Measurements from ENCODE around the gene PREX1. TPM values are rescaled to one million over a fixed set of nuclear protein-coding genes. Genes with fewer than 3 reads are reported as not detected.

PREX1 gene
- total RNA-seq, 2 donors from 2014 or later: 132 to 167 TPM

DNA sequence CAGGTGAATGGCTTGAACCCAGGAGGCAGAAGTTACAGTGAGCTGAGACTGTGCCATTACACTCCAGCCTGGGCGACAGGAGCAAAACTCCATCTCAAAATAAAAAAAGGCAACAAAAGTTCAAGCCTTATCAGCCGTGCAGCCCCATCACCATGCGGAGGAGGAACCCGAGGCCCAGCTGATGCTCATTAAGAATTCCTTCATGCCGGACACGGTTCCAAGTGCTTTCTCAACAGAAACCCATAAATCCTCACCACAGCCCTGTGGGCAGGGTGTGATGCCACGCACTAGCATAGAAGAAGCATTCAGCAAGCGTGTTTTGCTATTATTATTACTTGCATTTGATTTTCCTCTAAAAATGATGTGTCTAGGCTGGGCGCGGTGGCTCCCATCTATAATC, 56.3 kb downstream of the PREX1 start:
- no peaks in the 10 kb centered on the region for H3K27me3 Mint-ChIP-seq
- peaks cover 4% of the 10 kb centered on the region for H3K36me3 Mint-ChIP-seq
- H3K27ac Mint-ChIP-seq: peak overlapping the region in 1 of 2 donors; percentile 80
- peaks cover 88 to 91% of the 10 kb centered on the region in 2 donors for H3K4me1 Mint-ChIP-seq (ENCODE audit: low read depth in 2 of 2)
- H3K4me3 Mint-ChIP-seq: peak overlapping the region; percentile 51
- DNase-seq (ENCODE audit: low spot score) (no peak), ATAC-seq (no peak)
- no peaks in the 10 kb centered on the region for H3K9me3 Mint-ChIP-seq

DNA sequence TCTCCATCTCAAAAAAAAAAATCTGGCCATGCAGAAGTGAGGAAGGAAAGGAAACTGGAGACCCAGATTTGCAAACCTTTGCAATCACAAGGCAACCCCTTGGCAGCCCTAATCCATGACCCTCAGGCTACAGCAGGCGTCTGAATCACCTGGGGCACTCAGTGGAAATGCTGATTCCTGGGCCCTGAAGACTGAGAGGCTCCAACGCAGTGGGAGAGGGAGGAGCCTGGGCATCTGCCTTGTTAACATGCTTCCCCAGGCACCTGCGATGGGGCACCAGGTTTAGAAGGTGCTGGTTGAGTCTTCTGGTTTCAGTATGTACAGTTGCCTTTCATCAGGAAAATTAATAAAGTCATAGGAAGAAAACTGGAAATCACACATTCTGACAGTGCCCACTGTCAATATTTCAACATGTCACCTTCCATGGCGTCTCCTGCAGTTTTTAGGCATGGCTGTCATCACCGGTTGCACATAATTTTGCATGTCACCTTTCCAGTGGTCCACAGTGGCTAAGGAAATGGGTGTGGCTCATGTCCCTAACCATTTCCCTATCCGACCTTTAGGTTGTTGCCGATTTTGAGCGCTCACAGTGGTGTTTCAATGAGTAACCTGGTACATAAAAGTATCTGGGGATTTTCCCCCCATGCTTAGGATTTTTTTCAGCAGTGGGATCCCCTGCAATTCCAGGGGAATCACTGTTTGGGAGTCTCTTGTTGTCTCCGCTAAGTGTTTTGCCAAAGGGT, 56.9 kb downstream of the PREX1 start:
- H3K27me3 Mint-ChIP-seq: no peaks in the 10 kb centered on the region

GRCh38 chr20:48769069-48769983, 58.5 kb downstream of the PREX1 start:
- DNase-seq (ENCODE audit: low spot score) (peak; percentile 98), ATAC-seq (peak; percentile 95 to 96)
- H3K4me1 Mint-ChIP-seq (ENCODE audit: low read depth in 2 of 2): peaks cover 86 to 93% of the 10 kb centered on the region in 2 donors
- H3K27me3 Mint-ChIP-seq: no peaks in the 10 kb centered on the region
- peak overlapping the region in 1 of 2 donors; percentile 80 for H3K27ac Mint-ChIP-seq
- no peaks in the 10 kb centered on the region for H3K36me3 Mint-ChIP-seq
- no peaks in the 10 kb centered on the region for H3K9me3 Mint-ChIP-seq
- H3K4me3 Mint-ChIP-seq: peak overlapping the region; percentile 71

More for the DNA sequence above, 56.9 kb downstream of the PREX1 start:
- H3K27ac Mint-ChIP-seq: peak overlapping the region in 1 of 2 donors; percentile 80
- H3K4me3 Mint-ChIP-seq: peak overlapping the region; percentile 71
- H3K4me1 Mint-ChIP-seq (ENCODE audit: low read depth in 2 of 2): peaks cover 89 to 93% of the 10 kb centered on the region in 2 donors
- DNase-seq (ENCODE audit: low spot score) (no peak), ATAC-seq (no peak)
- no peaks in the 10 kb centered on the region for H3K9me3 Mint-ChIP-seq
- H3K36me3 Mint-ChIP-seq: peaks cover 4% of the 10 kb centered on the region

DNA sequence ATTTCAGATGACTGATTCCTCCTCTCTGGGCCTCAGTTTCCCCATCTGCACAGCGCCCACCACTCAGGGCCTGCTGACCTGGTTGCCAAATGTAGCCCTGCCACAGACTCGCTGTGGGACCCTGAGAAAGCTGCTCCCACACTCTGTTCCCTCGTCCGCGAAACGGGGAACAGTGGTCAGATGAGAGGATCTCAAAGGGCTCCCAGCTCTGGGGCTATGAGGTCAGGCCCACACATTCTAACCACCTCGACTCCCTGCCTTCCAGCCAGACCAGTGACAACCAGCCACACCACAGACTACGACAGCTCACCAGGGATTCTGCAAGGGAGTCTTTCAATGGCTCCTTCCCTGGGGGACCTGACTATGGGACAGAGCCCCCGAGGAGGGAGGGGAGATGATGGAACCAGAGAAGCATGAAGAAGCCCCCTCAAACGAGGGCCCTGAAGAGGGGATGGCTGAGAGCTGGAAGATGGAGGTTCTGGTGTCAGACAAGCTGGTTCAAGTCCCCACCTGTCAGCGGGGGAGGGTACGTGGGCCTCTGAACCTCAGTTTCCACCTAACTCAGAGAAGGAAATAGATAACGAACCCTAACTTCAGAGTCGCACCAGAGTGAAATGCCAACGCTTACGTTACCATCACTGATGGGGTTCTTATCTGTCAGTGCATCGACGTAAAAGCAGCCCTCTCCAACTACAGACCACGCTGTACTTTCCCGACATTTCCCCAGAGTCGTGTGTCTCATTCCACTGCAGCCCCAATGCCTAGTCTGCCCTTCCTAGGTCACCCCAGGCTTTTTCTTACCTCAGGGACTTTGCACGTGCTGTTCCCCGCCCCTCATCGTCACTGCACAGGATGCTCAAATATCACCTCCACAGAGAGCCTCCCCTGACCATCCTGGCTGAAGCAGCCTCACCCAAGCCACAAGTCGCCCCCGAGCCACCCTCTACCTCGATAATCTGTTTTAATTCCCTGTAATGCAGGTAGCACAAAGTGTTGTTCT, 60.5 kb downstream of the PREX1 start:
- Mint-ChIP-seq H3K4me3 (peak overlapping the region; percentile 71), H3K27me3 (no peaks in the 10 kb centered on the region), H3K27ac (peak overlapping the region in 1 of 2 donors; percentile 80), H3K9me3 (no peaks in the 10 kb centered on the region), H3K4me1 (ENCODE audit: low read depth in 2 of 2) (peaks cover 82 to 93% of the 10 kb centered on the region in 2 donors), H3K36me3 (no peaks in the 10 kb centered on the region)
- DNase-seq (ENCODE audit: low spot score) (peak; percentile 69), ATAC-seq (peak; percentile 3 to 11)

DNA sequence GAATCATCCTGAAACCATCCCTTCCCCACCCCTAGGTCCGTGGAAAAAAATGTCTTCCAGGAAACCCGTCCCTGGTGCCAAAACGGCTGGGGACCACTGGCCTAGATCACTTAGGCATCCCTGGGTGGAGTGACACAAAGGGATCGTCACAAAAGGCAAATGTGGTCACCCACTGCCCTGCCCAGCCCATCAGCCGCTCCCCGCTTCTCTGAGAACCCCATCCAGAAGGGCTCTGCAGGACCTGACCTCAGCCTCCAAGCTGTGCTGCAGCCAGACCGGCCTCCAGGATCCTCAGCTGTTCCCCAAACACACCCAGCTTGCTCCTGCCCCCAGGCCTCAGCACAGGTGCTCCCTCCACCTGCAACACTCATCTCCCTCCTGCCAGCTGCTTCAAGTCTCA, 61.6 kb downstream of the PREX1 start:
- Mint-ChIP-seq H3K36me3 (no peaks in the 10 kb centered on the region), H3K27me3 (no peaks in the 10 kb centered on the region), H3K9me3 (no peaks in the 10 kb centered on the region), H3K27ac (peak overlapping the region in 1 of 2 donors; percentile 80), H3K4me3 (peak overlapping the region; percentile 71), H3K4me1 (ENCODE audit: low read depth in 2 of 2) (peaks cover 84 to 96% of the 10 kb centered on the region in 2 donors)
- no peak for ATAC-seq
- DNase-seq (ENCODE audit: low spot score): peak; percentile 44

- H3K36me3 Mint-ChIP-seq: no peaks in the 10 kb centered on the region
- H3K4me1 Mint-ChIP-seq (ENCODE audit: low read depth in 2 of 2): peaks cover 84 to 98% of the 10 kb centered on the region in 2 donors
- H3K4me3 Mint-ChIP-seq: peak overlapping the region; percentile 62
Observed at GRCh38 chr20:48765359-48765758, 62.4 kb downstream of the PREX1 start.

DNA sequence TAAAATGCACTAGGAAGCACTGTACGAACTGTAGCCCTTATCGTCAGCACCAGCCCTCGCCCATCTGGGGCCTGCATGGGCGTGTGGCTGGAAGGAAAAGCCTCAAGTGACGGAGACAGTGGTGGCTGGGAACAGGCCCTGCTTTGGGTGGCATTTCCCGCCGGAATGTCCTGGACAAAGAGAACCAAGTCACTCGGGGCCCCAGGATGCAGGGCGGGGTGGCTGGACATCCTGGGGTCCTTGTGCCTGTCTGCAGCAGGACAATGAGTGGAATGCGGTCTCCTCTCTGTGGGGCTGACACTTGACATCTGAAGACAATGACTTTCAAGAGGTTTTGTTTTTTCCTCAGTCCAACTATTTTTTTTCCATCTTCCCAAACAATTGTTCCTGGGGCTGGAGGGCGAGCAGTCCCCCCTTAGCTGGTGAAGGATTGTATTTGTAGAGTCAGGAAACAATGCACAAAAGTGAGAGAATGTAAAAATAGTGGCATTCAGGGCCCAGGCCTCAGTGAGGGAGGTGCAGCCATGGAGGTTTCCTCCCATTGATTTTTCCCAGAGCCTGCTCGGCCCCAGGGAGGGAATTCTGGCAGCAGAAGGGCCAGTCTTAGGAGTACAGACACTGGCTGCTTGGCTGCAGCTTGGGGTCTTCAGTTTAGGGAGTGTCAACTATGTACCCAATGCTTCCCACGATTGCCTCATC, 64.4 kb downstream of the PREX1 start:
- H3K9me3 Mint-ChIP-seq: no peaks in the 10 kb centered on the region
- H3K4me3 Mint-ChIP-seq: peak overlapping the region; percentile 10
- no peaks in the 10 kb centered on the region for H3K36me3 Mint-ChIP-seq
- H3K4me1 Mint-ChIP-seq (ENCODE audit: low read depth in 2 of 2): peaks cover 84 to 98% of the 10 kb centered on the region in 2 donors
- no peaks in the 10 kb centered on the region for H3K27me3 Mint-ChIP-seq
- ATAC-seq: no peak
- peak overlapping the region in 1 of 2 donors; percentile 96 for H3K27ac Mint-ChIP-seq
- DNase-seq (ENCODE audit: low spot score): no peak

More at GRCh38 chr20:48765359-48765758, 62.4 kb downstream of the PREX1 start:
- Mint-ChIP-seq H3K27ac (peak overlapping the region in 1 of 2 donors; percentile 96), H3K9me3 (no peaks in the 10 kb centered on the region), H3K27me3 (no peaks in the 10 kb centered on the region)
- ATAC-seq: no peak
- DNase-seq (ENCODE audit: low spot score): peak; percentile 34

GRCh38 chr20:48761874-48762273, 65.9 kb downstream of the PREX1 start:
- DNase-seq (ENCODE audit: low spot score): peak; percentile 52
- Mint-ChIP-seq H3K36me3 (peaks cover 3% of the 10 kb centered on the region), H3K27ac (peak overlapping the region in 1 of 2 donors; percentile 96)

GRCh38 chr20:48761023-48761785, 66.6 kb downstream of the PREX1 start:
- Mint-ChIP-seq H3K36me3 (peaks cover 9% of the 10 kb centered on the region), H3K4me3 (peak overlapping the region; percentile 88), H3K9me3 (no peaks in the 10 kb centered on the region), H3K27me3 (no peaks in the 10 kb centered on the region), H3K4me1 (ENCODE audit: low read depth in 2 of 2) (peaks cover 82 to 98% of the 10 kb centered on the region in 2 donors), H3K27ac (peak overlapping the region in 1 of 2 donors; percentile 96)
- peak; percentile 80 for DNase-seq (ENCODE audit: low spot score)
- peak; percentile 64 to 70 for ATAC-seq

More at GRCh38 chr20:48761874-48762273, 65.9 kb downstream of the PREX1 start:
- Mint-ChIP-seq H3K27me3 (no peaks in the 10 kb centered on the region), H3K4me3 (peak overlapping the region; percentile 88), H3K9me3 (no peaks in the 10 kb centered on the region), H3K4me1 (ENCODE audit: low read depth in 2 of 2) (peaks cover 85 to 98% of the 10 kb centered on the region in 2 donors)
- no peak for ATAC-seq

DNA sequence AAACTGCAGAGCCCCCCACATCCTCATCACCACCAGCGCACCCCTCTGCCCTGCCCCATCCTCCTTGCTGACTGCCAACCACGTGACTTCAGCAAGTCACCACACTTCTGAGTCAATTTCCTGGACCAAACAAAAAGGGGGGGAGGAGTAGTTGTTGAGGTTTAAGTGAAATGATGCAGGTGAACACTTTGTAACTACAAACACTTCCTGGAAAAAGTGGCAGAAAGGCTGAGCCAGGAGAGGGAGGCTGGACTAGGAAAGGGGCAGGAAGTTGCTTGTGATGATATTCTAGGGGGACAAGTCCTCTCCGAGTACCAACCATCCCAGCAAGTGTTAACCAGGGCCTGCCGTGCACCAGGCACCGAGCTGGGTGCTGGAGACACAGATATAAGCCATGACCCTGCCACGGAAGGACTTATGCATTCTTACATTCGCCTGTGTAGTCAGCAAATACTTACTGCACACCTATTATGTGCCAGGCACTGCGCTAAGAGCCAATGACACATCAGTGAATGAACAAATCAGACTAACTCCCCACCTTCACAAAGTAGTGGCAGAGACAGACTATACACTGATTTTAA, 67.3 kb downstream of the PREX1 start:
- Mint-ChIP-seq H3K4me3 (peak overlapping the region; percentile 88), H3K4me1 (ENCODE audit: low read depth in 2 of 2) (peaks cover 81 to 95% of the 10 kb centered on the region in 2 donors), H3K27ac (peak overlapping the region in 1 of 2 donors; percentile 96), H3K27me3 (no peaks in the 10 kb centered on the region), H3K36me3 (peaks cover 9% of the 10 kb centered on the region), H3K9me3 (no peaks in the 10 kb centered on the region)
- ATAC-seq (peak; percentile 81 to 86), DNase-seq (ENCODE audit: low spot score) (peak; percentile 84)

GRCh38 chr20:48759631-48760245, 68.1 kb downstream of the PREX1 start:
- no peaks in the 10 kb centered on the region for H3K9me3 Mint-ChIP-seq
- ATAC-seq (no peak), DNase-seq (ENCODE audit: low spot score) (peak; percentile 16)
- H3K36me3 Mint-ChIP-seq: peaks cover 9% of the 10 kb centered on the region
- no peaks in the 10 kb centered on the region for H3K27me3 Mint-ChIP-seq
- peak overlapping the region in 1 of 2 donors; percentile 96 for H3K27ac Mint-ChIP-seq
- H3K4me3 Mint-ChIP-seq: peak overlapping the region; percentile 88
- H3K4me1 Mint-ChIP-seq (ENCODE audit: low read depth in 2 of 2): peaks cover 77 to 87% of the 10 kb centered on the region in 2 donors

All from natural killer cell treated with Interleukin-12 subunit alpha and Interleukin-12 subunit beta and Interleukin-15 and Interleukin-18, amount 100 ng/mL, for 72 hours (primary cell).